Measurements from ENCODE around the gene TNRC6C. TPM values are rescaled to one million over a fixed set of nuclear protein-coding genes. Genes with fewer than 3 reads are reported as not detected.

TNRC6C gene
- total and polyA plus RNA-seq, 9 donors: 8.1 to 11.1 (median 8.8) TPM

DNA sequence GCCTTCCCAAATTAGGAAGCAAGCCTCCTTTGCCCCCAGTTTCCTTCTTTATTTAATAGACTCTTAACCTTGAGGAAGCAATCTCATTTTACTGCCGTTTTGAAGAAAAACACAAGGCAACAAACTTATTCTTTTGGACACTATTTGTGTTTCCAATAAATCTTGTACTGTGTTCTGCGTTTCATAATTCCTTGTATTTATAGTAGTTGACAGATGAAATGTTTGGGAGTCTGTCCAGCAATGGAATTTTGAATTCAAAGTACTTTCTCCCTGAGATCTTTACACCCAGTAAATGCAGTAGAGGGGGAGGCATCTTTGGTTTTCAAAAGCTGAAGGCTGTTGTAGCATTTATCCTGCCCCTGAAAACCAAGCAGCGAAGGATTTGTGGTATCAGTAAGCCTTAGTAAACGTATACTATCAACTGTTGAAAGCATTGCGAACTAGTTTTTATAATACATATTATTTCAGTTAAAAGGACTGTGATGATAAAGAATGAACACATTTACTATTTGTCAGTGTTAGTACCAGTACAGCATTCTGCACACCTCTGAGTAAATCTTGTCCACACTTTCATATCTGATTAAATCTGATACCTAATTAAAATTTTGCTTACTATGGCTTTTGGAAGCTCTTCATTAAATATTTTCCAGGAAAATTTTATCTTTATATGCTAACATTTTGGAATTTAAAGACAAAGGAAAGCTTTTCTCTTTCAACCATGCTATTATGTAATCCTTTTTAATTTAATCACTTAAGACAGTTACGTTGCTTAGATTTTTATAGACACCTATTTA, 83.1 kb downstream of the TNRC6C start:
- Histone ChIP-seq H3K36me3 (ENCODE audit: control insufficient read depth, insufficient read depth, low read length) (peaks cover 12% of the 10 kb centered on the region), H3K27me3 (ENCODE audit: control insufficient read depth, insufficient read depth, low read length) (no peaks in the 10 kb centered on the region), H3K9me3 (replicated peaks; ENCODE audit: control insufficient read depth, low read depth, low read length) (no peaks in the 10 kb centered on the region), H3K4me1 (ENCODE audit: control insufficient read depth, insufficient read depth, low read length) (peaks cover 8% of the 10 kb centered on the region), H3K27ac (ENCODE audit: low read length) (peak overlapping the region; percentile 96), H3K4me3 (ENCODE audit: low read length) (peak overlapping the region; percentile 42)
- DNase-seq: peak; percentile 46
- WGBS (ENCODE audit: insufficient coverage): no CpG with 5 or more reads among the region's 6 CpGs

- DNase-seq: no peak
- H3K4me1 ChIP-seq (ENCODE audit: control insufficient read depth, insufficient read depth, low read length): peaks cover 8% of the 10 kb centered on the region
- 90% methylated on average over 2 of the region's 5 CpGs for WGBS (ENCODE audit: insufficient coverage)
- H3K9me3 ChIP-seq (replicated peaks; ENCODE audit: control insufficient read depth, low read depth, low read length): no peaks in the 10 kb centered on the region
- H3K27me3 ChIP-seq (ENCODE audit: control insufficient read depth, insufficient read depth, low read length): no peaks in the 10 kb centered on the region
- H3K4me3 ChIP-seq (ENCODE audit: low read length): no peak overlapping the region
- peaks cover 8% of the 10 kb centered on the region for H3K36me3 ChIP-seq (ENCODE audit: control insufficient read depth, insufficient read depth, low read length)
- H3K27ac ChIP-seq (ENCODE audit: low read length): no peak overlapping the region
These were observed 84.0 kb downstream of the TNRC6C start for GRCh38 chr17:78042542-78042941.

- WGBS (ENCODE audit: insufficient coverage): no CpG with 5 or more reads among the region's 1 CpG
- DNase-seq: no peak
- no peak overlapping the region for H3K4me3 ChIP-seq (ENCODE audit: low read length)
These were observed 84.5 kb downstream of the TNRC6C start for GRCh38 chr17:78043031-78043430.

DNA sequence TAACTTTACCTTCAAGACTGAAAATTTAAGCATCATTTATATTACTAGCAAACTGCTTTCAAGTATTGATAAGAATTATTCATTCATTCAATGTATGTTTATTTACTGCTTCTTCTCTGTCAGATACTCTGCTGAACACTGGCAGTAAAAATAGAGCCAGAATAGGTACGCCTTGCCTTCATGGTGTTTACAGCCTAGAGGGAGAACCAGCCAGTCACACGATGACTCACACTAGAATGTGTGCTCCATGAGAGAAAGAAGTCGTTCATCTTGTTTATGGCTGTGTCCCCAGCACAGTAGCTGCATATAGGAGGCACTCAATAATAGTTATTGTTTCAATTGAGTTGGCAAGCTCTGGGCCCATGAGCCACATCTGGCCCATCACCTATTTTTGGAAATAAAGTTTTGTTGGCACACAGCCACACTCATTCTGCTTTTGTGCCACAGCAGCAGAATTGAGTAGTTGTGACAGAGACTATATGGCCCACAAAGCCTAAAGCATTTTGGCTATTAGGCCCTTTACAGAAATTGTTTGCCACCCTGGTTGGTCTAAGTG, 85.9 kb downstream of the TNRC6C start:
- no peak overlapping the region for H3K4me3 ChIP-seq (ENCODE audit: low read length)
- no peak overlapping the region for H3K27ac ChIP-seq (ENCODE audit: low read length)
- H3K9me3 ChIP-seq (replicated peaks; ENCODE audit: control insufficient read depth, low read depth, low read length): no peaks in the 10 kb centered on the region
- peaks cover 13% of the 10 kb centered on the region for H3K36me3 ChIP-seq (ENCODE audit: control insufficient read depth, insufficient read depth, low read length)
- H3K27me3 ChIP-seq (ENCODE audit: control insufficient read depth, insufficient read depth, low read length): no peaks in the 10 kb centered on the region
- DNase-seq: no peak
- peaks cover 8% of the 10 kb centered on the region for H3K4me1 ChIP-seq (ENCODE audit: control insufficient read depth, insufficient read depth, low read length)
- WGBS (ENCODE audit: insufficient coverage): 60% methylated on average over 1 of the region's 3 CpGs

More at GRCh38 chr17:78043031-78043430, 84.5 kb downstream of the TNRC6C start:
- Histone ChIP-seq H3K36me3 (ENCODE audit: control insufficient read depth, insufficient read depth, low read length) (peaks cover 8% of the 10 kb centered on the region), H3K9me3 (replicated peaks; ENCODE audit: control insufficient read depth, low read depth, low read length) (no peaks in the 10 kb centered on the region), H3K4me1 (ENCODE audit: control insufficient read depth, insufficient read depth, low read length) (peaks cover 8% of the 10 kb centered on the region), H3K27ac (ENCODE audit: low read length) (peak overlapping the region; percentile 23), H3K27me3 (ENCODE audit: control insufficient read depth, insufficient read depth, low read length) (no peaks in the 10 kb centered on the region)

DNA sequence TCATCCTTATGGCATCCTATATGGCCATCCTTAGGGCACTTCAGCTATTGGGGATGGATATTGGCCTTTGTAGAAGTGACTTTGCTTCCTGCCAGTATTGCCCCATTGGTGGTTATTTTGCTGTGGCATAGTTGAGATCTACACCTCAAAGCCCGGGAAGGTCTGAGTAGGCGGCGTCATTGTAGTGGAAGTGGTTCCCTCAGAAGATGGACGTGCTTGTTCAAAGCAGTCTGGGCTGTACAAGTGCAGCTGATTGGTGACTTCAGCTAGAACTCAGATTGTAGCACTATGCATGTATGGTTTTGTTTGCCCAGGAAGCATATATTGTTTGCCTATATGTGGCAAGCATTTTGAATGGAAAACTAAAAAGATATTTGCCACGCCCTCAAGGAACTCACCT, 86.8 kb downstream of the TNRC6C start:
- H3K4me1 ChIP-seq (ENCODE audit: control insufficient read depth, insufficient read depth, low read length): peaks cover 2% of the 10 kb centered on the region
- no peak overlapping the region for H3K27ac ChIP-seq (ENCODE audit: low read length)

GRCh38 chr17:78046923-78047322, 88.4 kb downstream of the TNRC6C start:
- Histone ChIP-seq H3K36me3 (ENCODE audit: control insufficient read depth, insufficient read depth, low read length) (peaks cover 35% of the 10 kb centered on the region), H3K4me1 (ENCODE audit: control insufficient read depth, insufficient read depth, low read length) (no peaks in the 10 kb centered on the region), H3K27me3 (ENCODE audit: control insufficient read depth, insufficient read depth, low read length) (no peaks in the 10 kb centered on the region), H3K4me3 (ENCODE audit: low read length) (no peak overlapping the region), H3K27ac (ENCODE audit: low read length) (no peak overlapping the region), H3K9me3 (replicated peaks; ENCODE audit: control insufficient read depth, low read depth, low read length) (no peaks in the 10 kb centered on the region)
- WGBS (ENCODE audit: insufficient coverage): 57% methylated on average over 2 of the region's 2 CpGs
- no peak for DNase-seq

More for the DNA sequence above, 86.8 kb downstream of the TNRC6C start:
- H3K27me3 ChIP-seq (ENCODE audit: control insufficient read depth, insufficient read depth, low read length): no peaks in the 10 kb centered on the region
- no peaks in the 10 kb centered on the region for H3K9me3 ChIP-seq (replicated peaks; ENCODE audit: control insufficient read depth, low read depth, low read length)
- 100% methylated on average over 4 of the region's 5 CpGs for WGBS (ENCODE audit: insufficient coverage)
- H3K36me3 ChIP-seq (ENCODE audit: control insufficient read depth, insufficient read depth, low read length): peaks cover 21% of the 10 kb centered on the region
- DNase-seq: no peak
- no peak overlapping the region for H3K4me3 ChIP-seq (ENCODE audit: low read length)

DNA sequence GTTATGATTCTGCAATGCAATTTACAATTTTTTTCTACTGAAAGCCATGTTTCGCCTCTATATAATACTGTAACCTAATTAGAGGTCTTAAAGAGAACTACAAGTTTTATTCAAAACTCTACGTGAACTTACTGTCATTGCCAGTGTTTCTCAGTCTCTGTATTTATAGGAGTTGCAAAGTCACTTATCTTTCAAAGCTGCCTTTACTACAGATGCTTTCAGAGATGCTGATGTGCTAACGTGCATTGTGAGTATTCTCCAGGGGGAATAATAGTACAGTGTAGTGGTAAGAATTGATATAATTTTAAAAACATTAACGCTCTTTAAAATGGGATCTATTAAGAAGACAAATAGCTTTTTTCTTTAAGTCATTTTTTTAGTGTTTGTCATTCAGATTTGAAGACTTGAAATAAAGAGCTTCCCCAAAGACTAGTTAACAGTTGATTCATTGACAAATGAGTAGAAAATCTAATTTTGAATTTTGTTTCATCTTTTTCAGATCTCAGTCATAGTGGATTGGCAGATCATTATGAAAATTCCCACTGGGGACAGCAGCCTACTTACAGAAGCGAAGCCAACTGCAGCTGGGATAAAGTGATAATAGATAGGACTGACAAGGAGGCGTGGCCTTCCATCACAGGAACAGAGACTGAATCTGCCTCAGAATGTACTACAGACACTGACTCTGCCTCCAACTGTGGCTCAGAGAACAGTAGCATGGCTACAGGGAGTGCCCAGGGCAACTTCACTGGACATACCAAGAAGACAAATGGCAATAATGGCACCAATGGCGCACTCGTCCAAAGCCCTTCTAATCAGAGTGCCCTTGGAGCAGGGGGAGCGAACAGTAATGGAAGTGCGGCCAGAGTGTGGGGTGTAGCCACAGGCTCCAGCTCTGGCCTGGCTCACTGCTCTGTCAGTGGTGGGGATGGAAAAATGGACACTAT, 90.1 kb downstream of the TNRC6C start:
- Histone ChIP-seq H3K27me3 (ENCODE audit: control insufficient read depth, insufficient read depth, low read length) (no peaks in the 10 kb centered on the region), H3K4me1 (ENCODE audit: control insufficient read depth, insufficient read depth, low read length) (no peaks in the 10 kb centered on the region), H3K4me3 (ENCODE audit: low read length) (no peak overlapping the region), H3K36me3 (ENCODE audit: control insufficient read depth, insufficient read depth, low read length) (peaks cover 38% of the 10 kb centered on the region), H3K27ac (ENCODE audit: low read length) (no peak overlapping the region), H3K9me3 (replicated peaks; ENCODE audit: control insufficient read depth, low read depth, low read length) (no peaks in the 10 kb centered on the region)
- 92% methylated on average over 4 of the region's 10 CpGs for WGBS (ENCODE audit: insufficient coverage)
- no peak for DNase-seq

- no peak for DNase-seq
- Histone ChIP-seq H3K4me1 (ENCODE audit: control insufficient read depth, insufficient read depth, low read length) (no peaks in the 10 kb centered on the region), H3K9me3 (replicated peaks; ENCODE audit: control insufficient read depth, low read depth, low read length) (no peaks in the 10 kb centered on the region), H3K27me3 (ENCODE audit: control insufficient read depth, insufficient read depth, low read length) (no peaks in the 10 kb centered on the region), H3K4me3 (ENCODE audit: low read length) (no peak overlapping the region), H3K27ac (ENCODE audit: low read length) (no peak overlapping the region), H3K36me3 (ENCODE audit: control insufficient read depth, insufficient read depth, low read length) (peaks cover 39% of the 10 kb centered on the region)
- WGBS (ENCODE audit: insufficient coverage): 100% methylated on average over 1 of the region's 2 CpGs
These were observed 91.1 kb downstream of the TNRC6C start for GRCh38 chr17:78049609-78050008.

DNA sequence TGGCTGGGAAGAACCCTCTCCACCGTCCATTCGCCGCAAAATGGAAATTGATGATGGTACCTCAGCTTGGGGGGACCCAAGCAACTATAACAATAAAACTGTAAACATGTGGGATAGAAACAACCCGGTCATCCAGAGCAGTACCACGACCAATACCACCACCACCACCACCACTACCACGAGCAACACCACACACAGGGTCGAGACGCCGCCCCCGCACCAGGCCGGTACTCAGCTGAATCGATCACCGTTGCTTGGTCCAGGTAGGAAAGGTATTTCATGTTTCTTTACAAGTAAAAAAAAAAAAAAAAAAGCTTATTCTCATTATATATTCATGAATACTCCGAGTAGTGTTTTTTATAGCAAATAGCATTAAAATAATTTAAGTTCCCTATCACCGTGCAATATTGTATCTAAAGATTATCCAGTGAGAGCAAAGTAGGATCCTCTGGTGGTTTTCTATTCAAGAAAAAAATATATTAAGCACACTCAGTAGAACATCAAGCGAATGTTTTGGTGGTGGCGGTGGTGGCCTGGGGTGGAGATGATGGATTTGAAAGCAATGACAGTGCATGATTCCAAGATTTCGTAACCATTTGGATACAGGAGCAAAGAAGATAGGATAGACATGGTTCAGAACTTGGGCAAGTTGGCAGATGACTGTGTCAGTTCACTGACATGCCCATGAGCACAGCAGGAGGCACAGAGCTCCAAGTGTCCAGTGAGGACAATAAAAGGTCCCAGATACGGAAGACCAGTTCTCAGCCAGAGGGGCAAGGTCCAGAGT, 92.9 kb downstream of the TNRC6C start:
- no peaks in the 10 kb centered on the region for H3K27me3 ChIP-seq (ENCODE audit: control insufficient read depth, insufficient read depth, low read length)
- H3K4me3 ChIP-seq (ENCODE audit: low read length): no peak overlapping the region
- 95% methylated on average over 5 of the region's 19 CpGs for WGBS (ENCODE audit: insufficient coverage)
- H3K9me3 ChIP-seq (replicated peaks; ENCODE audit: control insufficient read depth, low read depth, low read length): no peaks in the 10 kb centered on the region
- peaks cover 46% of the 10 kb centered on the region for H3K36me3 ChIP-seq (ENCODE audit: control insufficient read depth, insufficient read depth, low read length)
- no peak for DNase-seq
- no peaks in the 10 kb centered on the region for H3K4me1 ChIP-seq (ENCODE audit: control insufficient read depth, insufficient read depth, low read length)
- no peak overlapping the region for H3K27ac ChIP-seq (ENCODE audit: low read length)

Measured in muscle of leg (tissue), 11 donors.